ENCODE measurements around the gene CDON. TPM values are rescaled to one million over a fixed set of nuclear protein-coding genes. Genes with fewer than 3 reads are reported as not detected.

Gene CDON
- total RNA-seq, 2 donors from 2014 or later: 2.3 to 10.5 TPM

- H3K27me3 ChIP-seq: no peaks in the 10 kb centered on the region
- H3K4me1 ChIP-seq: no peaks in the 10 kb centered on the region
- TF ChIP-seq CTCF (IDR thresholded peaks at IDR 0.05): no peak
Observed at GRCh38 chr11:126088999-126089398, 26.3 kb upstream of the CDON start.

GRCh38 chr11:126086248-126086647 is 23.6 kb upstream of the CDON start:
- Histone ChIP-seq H3K27me3 (no peaks in the 10 kb centered on the region), H3K4me1 (no peaks in the 10 kb centered on the region), H3K36me3 (no peaks in the 10 kb centered on the region), H3K27ac (no peak overlapping the region), H3K9me3 (no peaks in the 10 kb centered on the region), H3K9ac (ENCODE audit: low read depth in 2 of 2, low read length in 2 of 2) (no peak overlapping the region), H3K4me3 (no peak overlapping the region)
- intact Hi-C loops (cut with DNase I): no loop called here
- TF ChIP-seq CTCF (IDR thresholded peaks at IDR 0.05): no peak
- no peak for DNase-seq

More at GRCh38 chr11:126088999-126089398, 26.3 kb upstream of the CDON start:
- Histone ChIP-seq H3K9ac (ENCODE audit: low read depth in 2 of 2, low read length in 2 of 2) (no peak overlapping the region), H3K9me3 (no peaks in the 10 kb centered on the region), H3K36me3 (no peaks in the 10 kb centered on the region), H3K27ac (no peak overlapping the region), H3K4me3 (no peak overlapping the region)
- no peak for DNase-seq
- intact Hi-C loops (cut with DNase I): no loop called here

GRCh38 chr11:126084608-126084912 is 21.9 kb upstream of the CDON start:
- no peaks in the 10 kb centered on the region for H3K4me1 ChIP-seq
- H3K36me3 ChIP-seq: no peaks in the 10 kb centered on the region
- H3K9me3 ChIP-seq: no peaks in the 10 kb centered on the region
- no peak overlapping the region for H3K4me3 ChIP-seq
- H3K27ac ChIP-seq: no peak overlapping the region
- no peak overlapping the region for H3K9ac ChIP-seq (ENCODE audit: low read depth in 2 of 2, low read length in 2 of 2)
- intact Hi-C loops (cut with DNase I): no loop called here
- no peak for TF ChIP-seq CTCF (IDR thresholded peaks at IDR 0.05)
- no peak for DNase-seq
- H3K27me3 ChIP-seq: no peaks in the 10 kb centered on the region

- no peak for DNase-seq
- Histone ChIP-seq H3K9ac (ENCODE audit: low read depth in 2 of 2, low read length in 2 of 2) (no peak overlapping the region), H3K9me3 (no peaks in the 10 kb centered on the region), H3K27ac (no peak overlapping the region), H3K4me1 (no peaks in the 10 kb centered on the region), H3K36me3 (no peaks in the 10 kb centered on the region), H3K27me3 (no peaks in the 10 kb centered on the region), H3K4me3 (no peak overlapping the region)
- intact Hi-C loops (cut with DNase I): no loop called here
- TF ChIP-seq CTCF (IDR thresholded peaks at IDR 0.05): no peak
Observed at GRCh38 chr11:126083829-126084607, 21.4 kb upstream of the CDON start.

- Histone ChIP-seq H3K27me3 (no peaks in the 10 kb centered on the region), H3K27ac (no peak overlapping the region), H3K4me1 (no peaks in the 10 kb centered on the region), H3K9me3 (no peaks in the 10 kb centered on the region), H3K4me3 (no peak overlapping the region), H3K36me3 (no peaks in the 10 kb centered on the region), H3K9ac (ENCODE audit: low read depth in 2 of 2, low read length in 2 of 2) (no peak overlapping the region)
- no peak for DNase-seq
- intact Hi-C loops (cut with DNase I): no loop called here
- no peak for TF ChIP-seq CTCF (IDR thresholded peaks at IDR 0.05)
Observed at GRCh38 chr11:126082251-126083109, 19.8 kb upstream of the CDON start.
